A549 (cell line): ENCODE data around the gene INKA2.
A peak's percentile ranks its signal among the peaks of the same experiment; 100 is the strongest.

Source experiments
- CEBPB ChIP-seq, 2 experiments: fragments of >200 bp in 1 of 2; sonication (Bioruptor Twin) in 1 of 2; formaldehyde crosslinking in 1 of 2; IDR thresholded peaks; 2 replicates each; pipeline ENCODE4 v1.6.1; 2012 to 2016
- CHD2 ChIP-seq: fragments of 150-350 bp; IDR thresholded peaks from 2 replicates; pipeline ENCODE4 v1.6.1; 2014; ENCODE audit warnings: low read length; ENCODE audit not compliant: partially characterized antibody
- CHD4 ChIP-seq: fragments of 200-600 bp; sonication (generic); IDR thresholded peaks from 2 replicates; pipeline ENCODE4 v1.6.1; 2016; ENCODE audit warnings: antibody characterized with exemption, mild to moderate bottlenecking, borderline replicate concordance
- FOSL2 ChIP-seq, 2 experiments: fragments of 450-650 bp in 1 of 2; fragments of >200 bp in 1 of 2; sonication (Bioruptor Twin) in 1 of 2; formaldehyde crosslinking; IDR thresholded peaks; 2 replicates each; pipeline versions ENCODE4 v1.5.0 to v1.6.1; 2016 to 2020; ENCODE audit warnings: mild to moderate bottlenecking in 1 of 2, moderate library complexity in 1 of 2
- JUN ChIP-seq, 2 experiments: fragments of >200 bp; sonication (Bioruptor Twin); formaldehyde crosslinking; IDR thresholded peaks; 2 replicates in 1 of 2; 3 replicates in 1 of 2; pipeline ENCODE4 v1.6.1; 2016 to 2017
- MYC ChIP-seq: IDR thresholded peaks from 2 replicates; pipeline ENCODE4 v1.6.1; 2012; ENCODE audit warnings: mild to moderate bottlenecking, inconsistent platforms, low read length, improper control_type of control experiment, borderline replicate concordance
- NPAS2 ChIP-seq: fragments of 250-450 bp; sonication (Bioruptor Pico); IDR thresholded peaks from 2 replicates; pipeline ENCODE4 v1.8.0; 2022; ENCODE audit warnings: mild to moderate bottlenecking, moderate library complexity, borderline replicate concordance
- POLR2A ChIP-seq: IDR thresholded peaks from 2 replicates; pipeline ENCODE4 v1.6.1; 2012; ENCODE audit warnings: mild to moderate bottlenecking, low read length
- TP53 ChIP-seq: fragments of 250-450 bp; sonication (Bioruptor Pico); IDR thresholded peaks from 2 replicates; pipeline ENCODE4 v1.5.0; 2021; ENCODE audit warnings: mild to moderate bottlenecking, moderate library complexity
- TF ChIP-seq, protein P1 (sequence below): IDR thresholded peaks from 2 replicates; pipeline ENCODE4 v1.6.1; 2012
- TF ChIP-seq, protein P2 (sequence below): fragments of >200 bp; sonication (Bioruptor Twin); formaldehyde crosslinking; IDR thresholded peaks from 3 replicates; pipeline ENCODE4 v1.5.1; 2016

DNA sequence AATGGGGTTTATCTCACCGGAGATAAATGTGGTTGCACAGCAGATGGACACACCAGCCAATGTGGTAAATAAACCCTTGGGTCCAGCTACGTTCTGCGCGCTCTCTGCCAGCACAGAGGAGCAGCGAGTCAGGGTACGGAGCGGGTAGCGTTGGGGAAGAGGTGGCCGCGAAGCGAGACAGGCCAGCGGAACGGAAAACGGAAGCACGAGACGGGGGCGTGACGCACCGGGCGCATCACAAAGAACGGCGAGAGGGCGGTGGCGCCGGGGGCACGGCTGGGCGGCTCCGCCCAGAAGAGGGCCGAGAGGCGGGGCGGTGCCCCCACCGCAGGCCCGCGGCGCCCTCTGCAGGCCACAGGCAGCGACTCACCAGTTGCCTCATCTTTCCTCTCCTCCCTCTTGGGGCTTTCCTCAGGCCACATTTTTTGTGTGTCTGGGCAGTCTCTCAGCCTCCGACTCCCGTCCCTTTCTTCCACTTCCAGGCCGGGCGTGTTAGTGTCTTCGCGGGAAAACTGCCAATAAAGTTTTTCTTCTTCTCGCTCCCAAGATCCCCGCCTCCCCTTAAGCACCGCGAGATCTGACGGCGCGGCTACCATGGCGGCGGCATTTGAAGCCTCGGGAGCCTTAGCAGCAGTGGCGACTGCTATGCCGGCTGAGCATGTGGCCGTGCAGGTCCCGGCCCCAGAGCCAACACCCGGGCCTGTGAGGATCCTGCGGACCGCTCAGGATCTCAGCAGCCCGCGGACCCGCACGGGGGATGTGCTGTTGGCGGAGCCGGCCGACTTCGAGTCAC is 16.3 kb upstream of the INKA2 start, which contains the start of gene DDX20:
- TF ChIP-seq CHD2 (peak; percentile 88), JUN (IDR thresholded peaks at IDR 0.05) (peak in 1 of 2 experiments; percentile 15; a peak in 2 of 5 replicates), NPAS2 (CRISPR knock-in tag) (no peak), POLR2A (peak; percentile 72), TP53 (CRISPR knock-in tag) (no peak), CEBPB (IDR thresholded peaks at IDR 0.05) (peak in 1 of 2 experiments; percentile 40; a peak in 1 of 4 replicates), CHD4 (no peak), FOSL2 (IDR thresholded peaks at IDR 0.05) (no peak), FOSL2 (CRISPR knock-in tag; IDR thresholded peaks at IDR 0.05) (no peak; the same call in 1 of the 2 replicates), MYC (peak; percentile 50; the same call in 1 of the 2 replicates)
- TF ChIP-seq, protein P1, sequence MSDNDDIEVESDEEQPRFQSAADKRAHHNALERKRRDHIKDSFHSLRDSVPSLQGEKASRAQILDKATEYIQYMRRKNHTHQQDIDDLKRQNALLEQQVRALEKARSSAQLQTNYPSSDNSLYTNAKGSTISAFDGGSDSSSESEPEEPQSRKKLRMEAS = peak; percentile 79
- TF ChIP-seq, protein P2, sequence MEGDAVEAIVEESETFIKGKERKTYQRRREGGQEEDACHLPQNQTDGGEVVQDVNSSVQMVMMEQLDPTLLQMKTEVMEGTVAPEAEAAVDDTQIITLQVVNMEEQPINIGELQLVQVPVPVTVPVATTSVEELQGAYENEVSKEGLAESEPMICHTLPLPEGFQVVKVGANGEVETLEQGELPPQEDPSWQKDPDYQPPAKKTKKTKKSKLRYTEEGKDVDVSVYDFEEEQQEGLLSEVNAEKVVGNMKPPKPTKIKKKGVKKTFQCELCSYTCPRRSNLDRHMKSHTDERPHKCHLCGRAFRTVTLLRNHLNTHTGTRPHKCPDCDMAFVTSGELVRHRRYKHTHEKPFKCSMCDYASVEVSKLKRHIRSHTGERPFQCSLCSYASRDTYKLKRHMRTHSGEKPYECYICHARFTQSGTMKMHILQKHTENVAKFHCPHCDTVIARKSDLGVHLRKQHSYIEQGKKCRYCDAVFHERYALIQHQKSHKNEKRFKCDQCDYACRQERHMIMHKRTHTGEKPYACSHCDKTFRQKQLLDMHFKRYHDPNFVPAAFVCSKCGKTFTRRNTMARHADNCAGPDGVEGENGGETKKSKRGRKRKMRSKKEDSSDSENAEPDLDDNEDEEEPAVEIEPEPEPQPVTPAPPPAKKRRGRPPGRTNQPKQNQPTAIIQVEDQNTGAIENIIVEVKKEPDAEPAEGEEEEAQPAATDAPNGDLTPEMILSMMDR = peak; percentile 84
